Mesothelial cell of epicardium (in vitro differentiated cells): ENCODE results near the gene TCP11. TPM values are rescaled to one million over a fixed set of nuclear protein-coding genes. Genes with fewer than 3 reads are reported as not detected.
A peak's percentile ranks its signal among the peaks of the same experiment; 100 is the strongest.

Experiments used
- DNase-seq, 2 experiments: peaks; one replicate each; pipeline ENCODE4 v3.0.0; 2021; ENCODE audit warnings: low spot score in 2 of 2; ENCODE audit not compliant: unreplicated experiment in 2 of 2
- H3K27ac Mint-ChIP-seq: 2 replicates; pipeline ENCODE4 v1.8.0; 2021; ENCODE audit warnings: mixed read lengths
- H3K27me3 Mint-ChIP-seq: 2 replicates; pipeline ENCODE4 v1.8.0; 2021; ENCODE audit warnings: low read depth, mixed read lengths
- H3K36me3 Mint-ChIP-seq: 2 replicates; pipeline ENCODE4 v1.8.0; 2021; ENCODE audit warnings: mixed read lengths
- H3K4me1 Mint-ChIP-seq: 2 replicates; pipeline ENCODE4 v1.8.0; 2021; ENCODE audit warnings: mixed read lengths
- H3K4me3 Mint-ChIP-seq: 2 replicates; pipeline ENCODE4 v1.8.0; 2021; ENCODE audit warnings: mild to moderate bottlenecking, moderate library complexity, mixed read lengths
- H3K9me3 Mint-ChIP-seq: 2 replicates; pipeline ENCODE4 v1.8.0; 2021; ENCODE audit warnings: mixed read lengths
- CTCF ChIP-seq: fragments of 200-600 bp; sonication (generic); IDR thresholded peaks from one replicate; pipeline ENCODE4 v1.5.0; 2021; ENCODE audit warnings: antibody characterized with exemption; ENCODE audit not compliant: unreplicated experiment
- total RNA-seq: library from RNA; stranded (reverse); gene quantifications from 3 replicates; pipeline ENCODE4 v1.2.1, GENCODE V29; 2021

Gene TCP11
- total RNA-seq, 1 donor from 2014 or later, result 0.20 TPM

GRCh38 chr6:35170891-35171290 lies 29.8 kb upstream of the TCP11 start:
- Mint-ChIP-seq H3K27ac (no peak overlapping the region), H3K27me3 (no peaks in the 10 kb centered on the region), H3K4me3 (no peak overlapping the region), H3K4me1 (peaks cover 6% of the 10 kb centered on the region), H3K9me3 (peaks cover 3% of the 10 kb centered on the region), H3K36me3 (no peaks in the 10 kb centered on the region)
- DNase-seq, result no peak
- no peak for TF ChIP-seq CTCF

- Mint-ChIP-seq H3K9me3 (peaks cover 3% of the 10 kb centered on the region), H3K27ac (no peak overlapping the region)
These were observed 29.0 kb upstream of the TCP11 start for GRCh38 chr6:35170166-35170565.

GRCh38 chr6:35168461-35168861 lies 27.3 kb upstream of the TCP11 start:
- TF ChIP-seq CTCF, result no peak
- Mint-ChIP-seq H3K36me3 (no peaks in the 10 kb centered on the region), H3K4me1 (peaks cover 5% of the 10 kb centered on the region), H3K27me3 (no peaks in the 10 kb centered on the region), H3K4me3 (no peak overlapping the region), H3K9me3 (peaks cover 9% of the 10 kb centered on the region), H3K27ac (no peak overlapping the region)
- DNase-seq, result no peak

More at GRCh38 chr6:35170166-35170565, 29.0 kb upstream of the TCP11 start:
- Mint-ChIP-seq H3K36me3 (no peaks in the 10 kb centered on the region), H3K4me1 (peaks cover 6% of the 10 kb centered on the region), H3K4me3 (no peak overlapping the region), H3K27me3 (no peaks in the 10 kb centered on the region)
- no peak for DNase-seq
- no peak for TF ChIP-seq CTCF

GRCh38 chr6:35167505-35167904 lies 26.4 kb upstream of the TCP11 start:
- peaks cover 9% of the 10 kb centered on the region for H3K9me3 Mint-ChIP-seq
- no peak for TF ChIP-seq CTCF
- no peak overlapping the region for H3K4me3 Mint-ChIP-seq
- no peaks in the 10 kb centered on the region for H3K27me3 Mint-ChIP-seq
- H3K36me3 Mint-ChIP-seq, result no peaks in the 10 kb centered on the region
- no peak for DNase-seq
- H3K27ac Mint-ChIP-seq, result no peak overlapping the region
- H3K4me1 Mint-ChIP-seq, result peaks cover 4% of the 10 kb centered on the region

- Mint-ChIP-seq H3K27me3 (no peaks in the 10 kb centered on the region), H3K9me3 (peaks cover 9% of the 10 kb centered on the region), H3K27ac (peak overlapping the region; percentile 50), H3K36me3 (no peaks in the 10 kb centered on the region), H3K4me3 (no peak overlapping the region), H3K4me1 (peaks cover 4% of the 10 kb centered on the region)
- TF ChIP-seq CTCF, result no peak
- DNase-seq, result no peak
These were observed 25.4 kb upstream of the TCP11 start for GRCh38 chr6:35166520-35166919.

- Mint-ChIP-seq H3K9me3 (peaks cover 9% of the 10 kb centered on the region), H3K4me1 (peaks cover 8% of the 10 kb centered on the region), H3K27ac (no peak overlapping the region), H3K27me3 (no peaks in the 10 kb centered on the region), H3K36me3 (no peaks in the 10 kb centered on the region), H3K4me3 (no peak overlapping the region)
- TF ChIP-seq CTCF, result no peak
- no peak for DNase-seq
These were observed 25.0 kb upstream of the TCP11 start for GRCh38 chr6:35166116-35166515.
